Stimulated activated CD8-positive, alpha-beta memory T cell treated with anti-CD3 and anti-CD28 coated beads, Interleukin-15, amount 100 ng/mL, for 24 hours (primary cell): ENCODE data around the gene GULP1.

ENCODE experiments used
- DNase-seq: peaks from one replicate; pipeline ENCODE4 v3.0.0-alpha.2; 2020; ENCODE audit warnings: low read depth

Gene GULP1

DNA sequence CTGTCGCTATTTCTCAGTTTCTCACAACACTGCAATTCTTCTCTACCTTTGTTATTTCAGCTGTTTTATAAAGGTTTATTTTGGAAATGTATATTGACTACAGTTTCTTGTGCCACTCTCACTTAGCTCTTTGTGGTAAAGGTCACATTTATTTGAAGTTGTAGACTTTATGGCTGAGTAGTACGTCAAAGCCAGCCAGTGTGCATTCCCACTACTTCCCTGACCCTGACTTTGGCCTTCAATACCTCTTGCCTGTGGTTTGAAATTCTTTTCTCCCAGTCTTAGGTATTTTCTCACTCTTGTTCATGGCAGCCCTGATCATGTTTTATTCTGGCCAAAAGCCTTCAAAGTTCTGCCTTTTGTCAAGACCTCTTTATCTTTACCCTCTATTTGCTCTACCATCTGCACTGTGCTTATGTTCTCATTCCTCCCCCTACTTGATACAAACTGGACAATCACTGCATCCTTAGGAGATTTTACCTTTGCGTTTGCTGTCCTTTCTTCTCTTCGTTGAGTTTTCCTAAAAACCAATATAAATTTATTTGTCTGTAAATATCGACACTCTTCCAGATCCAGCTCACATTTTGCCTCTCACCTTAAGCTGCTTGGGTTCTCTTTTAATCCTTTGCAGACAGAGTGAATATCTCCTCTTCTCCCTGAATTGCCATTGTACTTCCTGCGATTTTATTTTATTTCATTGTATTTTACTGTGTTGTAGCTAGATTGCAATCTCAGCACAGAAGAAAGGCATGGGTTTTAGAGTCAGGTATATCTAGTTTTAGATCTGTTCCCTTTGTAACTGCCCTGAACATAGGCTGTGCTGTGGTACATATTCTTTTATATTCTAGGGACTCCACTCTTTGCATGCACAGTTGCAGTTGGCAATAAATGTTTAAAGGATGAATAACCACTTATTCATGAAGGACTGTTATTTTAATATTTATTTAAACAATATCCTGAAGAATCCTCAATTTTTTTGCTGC, 31.2 kb downstream of the GULP1 start:
- no peak for DNase-seq

DNA sequence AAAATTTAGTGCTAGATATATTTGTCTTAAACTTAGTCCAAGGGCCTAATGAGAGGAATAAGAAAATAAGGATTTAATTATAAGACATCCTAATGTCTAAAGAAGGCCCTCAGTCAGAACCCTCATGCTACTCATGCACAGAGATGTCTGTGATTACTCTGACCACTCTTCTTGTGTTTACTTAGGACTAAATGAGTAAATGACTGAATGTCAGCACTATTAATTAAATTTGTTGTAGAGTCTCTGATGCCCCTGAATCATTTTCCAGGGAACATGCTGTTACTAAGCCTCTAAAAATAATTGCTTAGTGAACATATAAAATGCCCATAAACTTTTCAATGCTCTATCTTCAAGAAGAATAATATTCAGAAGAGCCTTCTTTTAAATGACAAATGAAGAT, 32.4 kb downstream of the GULP1 start:
- no peak for DNase-seq

GRCh38 chr2:188326290-188326668, 34.6 kb downstream of the GULP1 start:
- DNase-seq = no peak

DNA sequence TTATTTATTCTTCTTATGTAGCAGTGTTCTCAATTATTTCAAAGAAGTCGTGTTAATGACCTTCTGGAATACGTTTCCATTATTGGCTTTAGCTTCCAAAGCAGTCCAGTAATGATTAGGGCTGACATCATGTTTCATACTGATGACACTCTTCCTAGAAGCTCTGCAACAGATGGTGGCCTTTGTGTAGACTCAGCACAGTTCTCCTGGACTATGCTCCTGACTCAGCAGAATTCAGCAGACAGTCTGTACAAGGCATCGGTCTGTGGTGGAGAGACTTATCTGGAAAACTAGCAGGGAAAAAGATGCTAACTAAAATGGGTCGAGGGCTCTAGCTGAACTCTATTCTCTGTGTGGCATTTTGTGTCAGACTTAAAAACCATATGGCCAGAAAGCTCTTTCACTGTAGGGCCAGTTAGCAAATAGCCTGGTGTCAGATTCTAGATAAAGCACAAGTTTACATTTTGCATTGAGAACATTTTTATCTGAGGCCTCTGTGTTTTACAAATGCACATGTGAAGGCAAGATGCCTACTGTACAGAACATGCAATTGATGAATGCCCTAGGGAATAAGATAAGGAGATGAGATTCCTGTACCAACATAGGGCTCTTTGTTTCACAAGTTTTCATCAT, 35.1 kb downstream of the GULP1 start:
- no peak for DNase-seq

GRCh38 chr2:188327518-188328213, 36.0 kb downstream of the GULP1 start:
- DNase-seq = no peak

DNA sequence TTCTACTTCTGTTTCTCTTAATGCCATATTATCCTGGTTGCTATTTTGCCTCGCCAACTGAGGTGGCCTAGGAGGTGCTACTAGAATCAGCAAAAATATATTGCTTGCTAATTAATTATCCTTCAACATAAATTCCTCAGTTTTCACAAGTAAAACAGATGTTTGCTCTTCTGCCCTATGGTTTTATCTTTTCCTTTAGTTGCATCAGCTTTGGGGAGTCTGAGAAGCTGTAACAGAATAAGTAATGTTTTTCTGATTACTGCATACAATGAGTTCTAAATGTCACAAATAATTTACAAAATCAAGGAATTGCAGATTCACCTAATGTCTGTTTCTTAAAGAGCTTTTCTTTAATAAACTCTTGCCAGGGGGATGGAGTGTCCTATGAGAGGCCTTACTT, 36.7 kb downstream of the GULP1 start:
- no peak for DNase-seq

DNA sequence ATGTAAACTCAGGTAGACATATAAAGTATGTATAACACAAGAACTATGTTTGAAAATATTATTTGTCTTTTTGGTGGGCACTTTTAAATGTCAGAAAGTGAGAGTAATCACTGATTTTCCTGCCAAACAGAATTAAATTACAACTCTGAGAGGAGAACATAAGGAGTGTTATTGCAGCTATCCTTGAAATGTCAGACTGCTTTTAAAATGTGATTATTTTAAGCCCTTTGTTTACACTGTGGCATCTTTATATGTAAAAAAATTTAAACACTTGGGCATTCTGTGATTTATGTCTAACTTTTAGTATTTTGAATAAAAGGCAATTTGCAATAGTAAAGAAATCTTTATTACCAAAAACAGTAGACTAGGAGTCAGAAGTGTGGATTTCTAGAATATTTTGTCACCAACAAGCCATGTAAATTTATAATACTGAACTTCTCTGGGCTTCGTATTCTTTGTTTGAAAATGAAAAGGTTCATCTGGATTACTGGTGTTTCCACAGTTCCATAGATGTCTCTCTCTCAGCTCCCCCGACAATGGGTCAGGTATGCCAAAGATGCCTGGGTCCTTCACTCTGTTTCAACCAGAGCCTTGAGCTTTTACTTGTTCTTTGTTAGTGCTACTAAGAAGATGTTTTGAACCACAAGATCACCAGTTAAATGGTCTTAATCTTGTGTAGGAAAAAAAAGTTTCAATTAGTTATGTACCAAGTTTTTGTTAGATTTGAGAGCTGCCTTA, 38.8 kb downstream of the GULP1 start:
- DNase-seq = no peak

DNA sequence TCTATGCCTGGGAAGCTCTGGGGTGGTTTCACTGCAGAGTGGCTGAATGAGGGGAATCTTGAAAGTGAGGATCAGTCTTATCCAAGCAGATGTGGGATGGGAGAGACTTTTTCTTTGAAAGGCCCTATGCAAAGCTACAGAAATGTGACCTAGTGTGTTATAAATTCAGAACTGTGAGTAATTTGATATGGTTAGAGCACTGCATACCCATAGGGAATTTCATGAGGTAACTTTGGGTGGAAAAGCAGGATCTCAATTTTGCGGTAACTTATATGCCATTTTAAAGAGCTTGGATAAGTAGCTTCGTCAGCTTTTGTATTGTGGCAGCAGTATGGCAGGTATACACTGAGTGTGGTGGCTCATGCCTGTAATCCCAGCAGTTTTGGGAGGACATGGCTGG, 40.9 kb downstream of the GULP1 start:
- DNase-seq = no peak

DNA sequence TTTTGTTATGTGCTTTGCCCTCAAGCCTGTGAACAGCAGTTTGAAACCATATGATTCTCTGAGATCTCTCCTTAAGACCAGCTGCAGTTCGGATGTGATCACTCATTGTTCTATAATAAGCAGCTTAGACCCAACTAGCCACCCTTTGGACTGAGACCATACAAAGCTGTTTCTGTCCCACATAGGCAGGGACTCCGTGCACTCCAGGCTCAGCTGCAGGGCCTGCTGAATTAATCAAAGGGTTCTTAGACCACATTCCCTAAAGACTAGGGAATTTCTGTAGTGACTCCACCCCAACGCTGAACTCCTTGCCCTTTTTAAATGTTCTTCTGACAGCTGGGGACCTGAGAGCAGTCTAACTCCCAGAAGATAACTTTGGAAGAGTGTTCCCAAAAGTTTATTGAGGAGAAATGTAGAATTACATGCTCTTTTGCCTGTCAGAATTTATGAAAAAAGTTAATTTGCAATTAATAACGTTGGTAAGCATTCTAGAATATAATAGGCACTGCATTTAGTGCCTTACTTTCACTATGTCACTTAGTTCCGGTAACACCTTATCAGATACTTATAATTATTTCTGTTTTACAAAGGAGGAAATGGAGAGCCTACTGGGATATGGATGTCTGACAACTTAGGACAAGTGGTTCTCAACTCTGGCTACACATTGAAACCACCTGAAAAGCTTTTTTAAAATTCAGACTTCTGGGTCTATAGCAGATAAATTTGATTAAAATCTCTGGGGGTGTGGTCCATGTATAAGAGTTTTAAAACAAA, 42.3 kb downstream of the GULP1 start:
- no peak for DNase-seq

DNA sequence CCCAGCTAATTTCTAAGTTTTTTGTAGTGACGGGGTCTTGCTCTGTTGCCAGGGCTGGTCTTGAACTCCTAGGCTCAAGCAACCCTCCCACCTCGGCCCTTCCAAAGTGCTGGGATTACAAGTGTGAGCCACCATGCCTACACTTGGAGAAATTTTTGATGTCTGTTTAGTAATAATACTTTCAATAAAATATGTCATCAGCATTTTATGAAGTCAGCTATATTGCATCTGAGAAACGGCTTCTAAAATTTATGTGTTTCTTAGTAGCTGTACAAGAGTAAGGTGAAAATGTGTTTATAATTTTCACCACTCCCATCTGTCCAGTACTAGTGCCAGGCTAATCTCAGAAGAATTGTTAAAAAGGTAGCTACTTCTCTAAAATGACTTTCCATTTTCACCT, 46.8 kb downstream of the GULP1 start:
- no peak for DNase-seq

- DNase-seq = no peak
These were observed 48.6 kb downstream of the GULP1 start for GRCh38 chr2:188340257-188340656.

GRCh38 chr2:188345020-188345419, 53.3 kb downstream of the GULP1 start:
- no peak for DNase-seq

DNA sequence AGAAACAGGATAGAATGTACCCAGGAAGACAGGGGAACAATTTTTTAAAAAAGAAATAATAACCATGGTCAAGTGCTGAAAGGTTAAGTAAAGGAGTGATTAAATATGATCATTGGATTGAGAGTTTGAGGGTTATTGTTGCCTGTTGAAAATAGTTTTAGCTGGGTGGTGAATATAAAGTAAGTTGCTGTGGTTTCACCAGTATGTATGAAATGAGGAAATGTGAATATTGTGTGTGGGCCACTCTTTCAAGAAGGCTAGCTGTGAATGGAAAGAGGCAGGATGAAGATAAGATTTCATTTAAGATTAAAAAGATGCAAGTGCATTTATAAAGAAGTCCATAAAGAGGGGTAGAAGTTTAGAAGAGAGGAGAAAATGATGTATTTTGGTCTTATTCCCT, 53.8 kb downstream of the GULP1 start:
- DNase-seq = no peak

- no peak for DNase-seq
These were observed 54.3 kb downstream of the GULP1 start for GRCh38 chr2:188345831-188346458.

GRCh38 chr2:188349019-188349418, 57.3 kb downstream of the GULP1 start:
- DNase-seq = no peak

DNA sequence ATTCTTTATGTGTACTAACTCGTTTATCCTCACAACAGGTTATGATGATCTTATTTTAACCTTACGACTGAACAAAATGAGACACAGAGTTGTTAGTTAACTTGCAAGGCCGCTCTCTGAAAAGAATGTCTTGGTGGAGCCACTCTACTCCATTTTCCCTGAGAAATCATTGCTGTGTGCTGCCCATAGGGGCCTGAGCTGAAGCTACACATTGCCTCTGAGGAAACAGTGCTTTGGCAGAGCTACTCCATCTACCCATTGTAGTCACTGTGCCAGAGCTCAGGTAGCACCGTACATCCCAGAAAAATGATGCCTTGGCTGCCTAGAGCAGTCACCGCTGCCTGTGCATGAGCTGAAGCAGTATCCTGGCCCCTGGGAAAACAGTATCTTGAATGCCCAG, 61.6 kb downstream of the GULP1 start:
- DNase-seq = no peak

- no peak for DNase-seq
These were observed 69.0 kb downstream of the GULP1 start for GRCh38 chr2:188360485-188361263.

- no peak for DNase-seq
These were observed 72.5 kb downstream of the GULP1 start for GRCh38 chr2:188364033-188364630.

DNA sequence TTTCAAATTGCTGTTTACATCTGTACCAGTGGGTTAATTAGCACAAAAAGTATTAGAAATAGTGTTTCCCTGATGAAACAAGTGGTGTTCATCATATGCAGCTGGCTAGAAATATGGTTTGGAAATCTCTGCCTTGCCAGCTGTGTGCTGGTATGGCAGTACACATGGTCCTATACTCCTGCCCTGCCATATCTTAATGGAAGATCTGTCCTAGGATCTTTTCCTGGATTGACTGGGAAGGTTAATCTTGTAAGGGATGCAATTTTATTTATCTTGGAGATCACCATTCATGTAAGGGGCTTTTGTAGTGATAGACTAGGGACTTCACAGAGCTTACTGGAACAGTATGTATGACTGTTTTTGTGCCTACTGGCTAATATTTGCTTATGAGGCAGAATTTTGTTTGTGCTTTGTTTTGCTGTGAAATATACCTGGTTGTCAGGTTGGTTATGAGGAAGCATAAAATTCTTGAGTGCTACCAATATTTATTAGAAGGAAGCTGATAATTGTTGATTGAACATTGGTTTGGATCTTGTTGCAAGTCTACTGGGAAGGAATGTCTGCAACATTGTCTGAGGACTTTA, 73.5 kb downstream of the GULP1 start:
- no peak for DNase-seq
